ENCODE results near the gene MRPS15. TPM values are rescaled to one million over a fixed set of nuclear protein-coding genes. Genes with fewer than 3 reads are reported as not detected.

MRPS15 gene
- total RNA-seq, 1 donor, result 35.1 TPM

DNA sequence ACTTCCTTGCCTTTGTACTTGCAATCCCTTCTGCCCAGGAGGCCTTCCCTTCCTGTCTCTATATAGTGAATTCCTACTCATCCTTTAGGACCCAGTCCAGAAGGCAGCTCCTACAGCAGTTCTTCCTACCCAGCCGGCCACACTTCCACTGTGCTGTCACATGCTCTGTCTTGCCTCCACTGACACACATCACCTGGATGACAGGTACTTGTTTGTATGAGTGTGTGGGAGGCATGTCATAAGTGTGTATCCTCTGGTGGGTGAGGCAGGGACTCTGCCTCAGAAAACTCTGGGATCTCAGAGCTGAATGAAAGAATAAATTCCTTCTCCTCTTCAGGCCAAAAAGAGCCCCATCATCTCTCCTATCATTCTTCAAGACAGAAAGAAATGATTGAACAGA, 8.8 kb downstream of the MRPS15 start:
- H3K27me3 ChIP-seq (ENCODE audit: insufficient read depth, low read length), result no peaks in the 10 kb centered on the region
- no peak overlapping the region for H3K4me3 ChIP-seq (ENCODE audit: low read length)
- H3K9me3 ChIP-seq (ENCODE audit: low read depth, low read length), result no peaks in the 10 kb centered on the region
- H3K4me1 ChIP-seq (ENCODE audit: insufficient read depth, low read length), result peaks cover 39% of the 10 kb centered on the region

GRCh38 chr1:36453600-36454388, 10.4 kb downstream of the MRPS15 start:
- H3K9me3 ChIP-seq (ENCODE audit: low read depth, low read length), result no peaks in the 10 kb centered on the region
- H3K4me3 ChIP-seq (ENCODE audit: low read length), result no peak overlapping the region
- H3K4me1 ChIP-seq (ENCODE audit: insufficient read depth, low read length), result peaks cover 36% of the 10 kb centered on the region
- no peaks in the 10 kb centered on the region for H3K27me3 ChIP-seq (ENCODE audit: insufficient read depth, low read length)

GRCh38 chr1:36453051-36453450, 11.1 kb downstream of the MRPS15 start:
- H3K9me3 ChIP-seq (ENCODE audit: low read depth, low read length), result no peaks in the 10 kb centered on the region
- H3K4me3 ChIP-seq (ENCODE audit: low read length), result no peak overlapping the region
- no peaks in the 10 kb centered on the region for H3K27me3 ChIP-seq (ENCODE audit: insufficient read depth, low read length)
- H3K4me1 ChIP-seq (ENCODE audit: insufficient read depth, low read length), result peaks cover 28% of the 10 kb centered on the region

GRCh38 chr1:36450919-36451305, 13.3 kb downstream of the MRPS15 start:
- H3K27me3 ChIP-seq (ENCODE audit: insufficient read depth, low read length), result no peaks in the 10 kb centered on the region
- peaks cover 25% of the 10 kb centered on the region for H3K4me1 ChIP-seq (ENCODE audit: insufficient read depth, low read length)
- peak overlapping the region; percentile 62 for H3K4me3 ChIP-seq (ENCODE audit: low read length)
- no peaks in the 10 kb centered on the region for H3K9me3 ChIP-seq (ENCODE audit: low read depth, low read length)

- Histone ChIP-seq H3K4me1 (ENCODE audit: insufficient read depth, low read length) (peaks cover 25% of the 10 kb centered on the region), H3K4me3 (ENCODE audit: low read length) (peak within 1 kb of the TSS; percentile 62), H3K9me3 (ENCODE audit: low read depth, low read length) (no peaks in the 10 kb centered on the region), H3K27me3 (ENCODE audit: insufficient read depth, low read length) (no peaks in the 10 kb centered on the region)
Observed at GRCh38 chr1:36450270-36450918, 13.8 kb downstream of the MRPS15 start, which contains the start of gene OSCP1. Gene OSCP1, minus strand, starts transcription at chr1:36450451. Its CDS starts 82 bp downstream, at chr1:36450369.

- H3K4me3 ChIP-seq (ENCODE audit: low read length), result no peak overlapping the region
- no peaks in the 10 kb centered on the region for H3K9me3 ChIP-seq (ENCODE audit: low read depth, low read length)
- H3K27me3 ChIP-seq (ENCODE audit: insufficient read depth, low read length), result no peaks in the 10 kb centered on the region
- H3K4me1 ChIP-seq (ENCODE audit: insufficient read depth, low read length), result peaks cover 25% of the 10 kb centered on the region
Observed at GRCh38 chr1:36448530-36449056, 15.6 kb downstream of the MRPS15 start.

DNA sequence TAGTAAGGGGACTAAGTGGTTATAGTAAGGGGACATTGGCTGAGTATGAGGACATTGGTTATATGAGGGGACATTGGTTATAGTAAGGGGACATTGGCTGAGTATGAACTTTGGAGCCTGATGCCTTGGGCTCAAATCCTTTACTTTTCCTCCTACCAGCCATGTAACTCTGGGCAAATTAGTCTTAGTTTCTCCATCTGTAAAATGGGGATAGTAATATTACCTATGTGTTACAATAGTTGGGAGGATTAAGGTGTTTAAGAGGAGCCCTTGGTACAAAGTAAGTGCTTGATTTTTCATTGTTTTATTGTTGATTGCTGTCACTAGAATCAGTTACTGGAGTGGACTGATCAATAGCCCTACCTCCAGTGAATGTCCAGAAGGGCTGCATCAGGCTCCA, 16.7 kb downstream of the MRPS15 start:
- Histone ChIP-seq H3K9me3 (ENCODE audit: low read depth, low read length) (no peaks in the 10 kb centered on the region), H3K27me3 (ENCODE audit: insufficient read depth, low read length) (no peaks in the 10 kb centered on the region), H3K4me1 (ENCODE audit: insufficient read depth, low read length) (peaks cover 25% of the 10 kb centered on the region), H3K4me3 (ENCODE audit: low read length) (no peak overlapping the region)

- Histone ChIP-seq H3K9me3 (ENCODE audit: low read depth, low read length) (no peaks in the 10 kb centered on the region), H3K27me3 (ENCODE audit: insufficient read depth, low read length) (no peaks in the 10 kb centered on the region), H3K4me3 (ENCODE audit: low read length) (no peak overlapping the region), H3K4me1 (ENCODE audit: insufficient read depth, low read length) (peaks cover 25% of the 10 kb centered on the region)
Observed at GRCh38 chr1:36446746-36447145, 17.4 kb downstream of the MRPS15 start.

- peaks cover 24% of the 10 kb centered on the region for H3K4me1 ChIP-seq (ENCODE audit: insufficient read depth, low read length)
- no peaks in the 10 kb centered on the region for H3K9me3 ChIP-seq (ENCODE audit: low read depth, low read length)
- H3K4me3 ChIP-seq (ENCODE audit: low read length), result no peak overlapping the region
- H3K27me3 ChIP-seq (ENCODE audit: insufficient read depth, low read length), result no peaks in the 10 kb centered on the region
Observed at GRCh38 chr1:36446271-36446670, 17.9 kb downstream of the MRPS15 start.

DNA sequence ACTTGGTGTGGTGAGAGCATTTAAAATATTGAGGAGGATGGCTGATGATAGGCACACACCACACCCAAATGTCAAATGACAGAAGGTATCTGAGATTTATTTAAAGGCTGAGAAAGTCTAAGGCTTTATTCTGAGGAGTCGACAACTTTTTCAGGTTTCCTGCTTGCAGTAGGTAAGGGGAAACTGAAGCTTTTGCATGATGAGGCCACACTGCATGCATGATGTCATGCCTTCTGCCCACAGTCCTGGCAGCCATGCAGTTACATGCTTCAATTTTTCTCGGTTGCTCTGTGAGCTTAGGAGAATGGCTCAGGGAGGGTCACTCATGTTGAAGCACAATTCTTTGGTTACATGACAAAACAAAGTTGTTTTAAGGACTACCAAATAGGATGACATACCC, 20.9 kb downstream of the MRPS15 start:
- H3K27me3 ChIP-seq (ENCODE audit: insufficient read depth, low read length), result no peaks in the 10 kb centered on the region
- no peaks in the 10 kb centered on the region for H3K9me3 ChIP-seq (ENCODE audit: low read depth, low read length)
- peaks cover 12% of the 10 kb centered on the region for H3K4me1 ChIP-seq (ENCODE audit: insufficient read depth, low read length)
- H3K4me3 ChIP-seq (ENCODE audit: low read length), result no peak overlapping the region

- no peaks in the 10 kb centered on the region for H3K27me3 ChIP-seq (ENCODE audit: insufficient read depth, low read length)
- H3K4me3 ChIP-seq (ENCODE audit: low read length), result no peak overlapping the region
- H3K9me3 ChIP-seq (ENCODE audit: low read depth, low read length), result no peaks in the 10 kb centered on the region
- H3K4me1 ChIP-seq (ENCODE audit: insufficient read depth, low read length), result peaks cover 12% of the 10 kb centered on the region
Observed at GRCh38 chr1:36442337-36442736, 21.8 kb downstream of the MRPS15 start.

- Histone ChIP-seq H3K27me3 (ENCODE audit: insufficient read depth, low read length) (no peaks in the 10 kb centered on the region), H3K9me3 (ENCODE audit: low read depth, low read length) (no peaks in the 10 kb centered on the region), H3K4me1 (ENCODE audit: insufficient read depth, low read length) (no peaks in the 10 kb centered on the region), H3K4me3 (ENCODE audit: low read length) (no peak overlapping the region)
Observed at GRCh38 chr1:36440646-36441045, 23.5 kb downstream of the MRPS15 start.

- Histone ChIP-seq H3K27me3 (ENCODE audit: insufficient read depth, low read length) (no peaks in the 10 kb centered on the region), H3K4me1 (ENCODE audit: insufficient read depth, low read length) (no peaks in the 10 kb centered on the region), H3K4me3 (ENCODE audit: low read length) (no peak overlapping the region), H3K9me3 (ENCODE audit: low read depth, low read length) (no peaks in the 10 kb centered on the region)
Observed at GRCh38 chr1:36440044-36440443, 24.1 kb downstream of the MRPS15 start.

DNA sequence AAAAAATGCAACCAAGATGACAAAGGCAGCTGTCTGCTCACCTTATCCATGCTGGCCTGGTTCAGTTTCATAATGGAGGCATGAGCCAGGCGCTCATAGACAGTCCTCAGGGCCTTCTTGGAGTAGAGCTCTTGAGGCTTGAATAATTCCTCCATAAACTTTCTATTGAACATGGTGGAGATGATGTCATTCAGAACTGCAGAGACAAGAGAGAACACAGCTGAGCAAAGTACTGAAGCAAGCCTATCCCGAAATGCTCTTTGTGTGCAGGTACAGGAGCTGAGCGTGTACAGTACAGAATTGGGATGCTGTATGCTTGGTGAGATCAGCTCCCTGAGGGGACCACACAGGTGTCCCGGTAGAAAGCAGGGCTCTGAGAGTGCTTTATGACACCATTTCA, 25.5 kb downstream of the MRPS15 start:
- H3K27me3 ChIP-seq (ENCODE audit: insufficient read depth, low read length), result no peaks in the 10 kb centered on the region
- no peak overlapping the region for H3K4me3 ChIP-seq (ENCODE audit: low read length)
- H3K4me1 ChIP-seq (ENCODE audit: insufficient read depth, low read length), result no peaks in the 10 kb centered on the region
- H3K9me3 ChIP-seq (ENCODE audit: low read depth, low read length), result no peaks in the 10 kb centered on the region

DNA sequence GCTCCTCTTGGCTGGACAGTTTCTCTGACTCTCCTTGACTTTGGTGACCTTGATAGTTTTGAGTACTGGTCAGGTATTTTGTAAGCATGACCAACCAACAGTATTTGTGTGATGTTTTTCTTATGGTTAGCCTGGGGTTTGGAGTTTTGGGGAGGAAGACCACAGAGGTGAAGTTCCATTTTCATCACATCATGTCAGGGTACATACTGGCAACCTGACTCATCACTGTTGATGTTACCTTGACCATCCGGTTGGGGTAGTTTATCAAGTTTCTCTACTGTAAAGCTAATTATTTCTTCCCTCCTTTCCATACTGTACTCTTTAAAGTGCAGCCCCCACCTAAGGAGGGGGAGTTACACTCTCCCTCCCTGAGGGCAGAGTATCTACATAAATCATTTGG, 27.4 kb downstream of the MRPS15 start:
- Histone ChIP-seq H3K9me3 (ENCODE audit: low read depth, low read length) (no peaks in the 10 kb centered on the region), H3K27me3 (ENCODE audit: insufficient read depth, low read length) (no peaks in the 10 kb centered on the region), H3K4me1 (ENCODE audit: insufficient read depth, low read length) (no peaks in the 10 kb centered on the region), H3K4me3 (ENCODE audit: low read length) (no peak overlapping the region)
